Pancreas (tissue), 10 donors: ENCODE data around the gene HAL. TPM values are rescaled to one million over a fixed set of nuclear protein-coding genes. Genes with fewer than 3 reads are reported as not detected.

Source experiments
- ATAC-seq, 4 donors: fragments of 200-7000 bp; cut with Tn5 transposase; one replicate each; pipeline versions ENCODE4 v1.8.0 to v1.9.1; 2020; ENCODE audit warnings: mild to moderate bottlenecking in 4 of 4, moderate library complexity in 4 of 4
- DNase-seq, 6 donors: peaks; one replicate each; pipeline ENCODE4 v3.0.0-alpha.2; 2020
- FAIRE-seq: peaks from 2 replicates; lab custom pipeline; 2012; peaks lifted over from hg19 to GRCh38; lab: Jason Lieb, UNC
- H3K27ac ChIP-seq, 4 donors: fragments of 200-600 bp; sonication (generic); 1 replicate in 3 of 4; 2 replicates in 1 of 4; pipeline versions ENCODE4 v1.5.0 to v1.8.0; 2020
- H3K27me3 ChIP-seq, 4 donors: fragments of 200-600 bp; one replicate each; pipeline ENCODE4 v1.8.0; 2021
- H3K36me3 ChIP-seq, 3 donors: fragments of 200-600 bp; sonication (generic) in 1 of 3; one replicate each; pipeline versions ENCODE4 v1.5.0 to v1.8.0; 2020 to 2021
- H3K4me1 ChIP-seq, 3 donors: fragments of 200-600 bp; one replicate each; pipeline ENCODE4 v1.8.0; 2021
- H3K4me3 ChIP-seq, 4 donors: fragments of 200-600 bp; sonication (generic) in 2 of 4; one replicate each; pipeline versions ENCODE4 v1.5.0 to v1.8.0; 2020 to 2021
- H3K9me3 ChIP-seq, 4 donors: fragments of 200-600 bp; one replicate each; pipeline ENCODE4 v1.8.0; 2021
- CTCF ChIP-seq, 4 donors: fragments of 200-600 bp; sonication (generic) in 3 of 4; IDR thresholded peaks; one replicate each; pipeline versions ENCODE4 v1.5.0 to v1.8.0; 2021; ENCODE audit warnings: antibody characterized with exemption in 4 of 4
- WGBS, 2 donors: extraction: QIAGEN DNeasy Blood & Tissue Kit; methylation state at CpG; one replicate each; pipeline ENCODE4 v1.1.7; 2013; 5-methylcytosine and 5-hydroxymethylcytosine counted together
- intact Hi-C, 3 donors: fragments of 100-400 bp; cut with DNase I; formaldehyde crosslinking; loops; one replicate each; pipeline versions ENCODE4 v1.11.1 to v1.14.2; 2022
- polyA plus RNA-seq, 2 donors: library from polyadenylated mRNA; stranded (reverse); fragments of 200-250 nt; gene quantifications; one replicate each; pipeline ENCODE4 v1.2.3, GENCODE V29; 2013
- total RNA-seq, 6 donors: library from RNA; stranded (reverse); fragmentation: NEBNext Ultra II Directional in 4 of 6; extraction: Animal tissue kit (Norgen Biotek cat#: 25700) in 4 of 6; gene quantifications; one replicate each; pipeline versions ENCODE4 v1.2.1 to v1.2.4, GENCODE V29; 2021 to 2023
- donor health status: healthy with polysubstance abuse.
- donor health status: DM: no; HTN: no; CAD: no; lungs with moderate emphysema.
- donor health status: DM: no; HTN: no; CAD: no.
- donor health status: control.
- donor health status: control.
- donor health status: Bipolar disorder and iron deficiency.
- donor health status: DM: yes; HTN: yes; CAD: no.
- donor health status: DM: no; HTN: no; CAD: no.
- donor health status: DM: no; HTN: no; CAD: no.
- donor health status: DM: yes; HTN: yes; CAD: no.

The HAL gene
- total and polyA plus RNA-seq, 8 donors: 0.08 to 1.2 (median 0.58) TPM; not detected in 1

DNA sequence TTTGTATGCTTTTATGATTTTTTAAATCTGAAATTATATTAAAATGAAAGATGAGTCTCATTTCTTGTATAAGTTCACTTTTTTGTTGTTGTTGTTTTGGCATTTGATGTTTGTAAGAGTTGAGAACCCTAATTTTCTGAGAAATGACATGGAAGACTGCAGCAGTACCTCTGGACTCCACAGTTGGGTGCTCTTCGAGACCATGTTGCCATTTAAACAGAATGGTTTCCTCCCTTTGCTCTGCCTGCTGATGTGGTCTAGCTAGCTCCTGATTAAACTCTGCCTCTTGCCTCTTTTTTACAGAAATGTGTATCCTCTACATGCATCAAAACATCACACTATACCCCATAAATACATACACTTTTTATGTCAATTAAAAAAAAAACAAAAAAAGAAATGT, 45.0 kb upstream of the HAL start:
- WGBS, 2 donors: 85 to 96% methylated on average over 1 of the region's 1 CpG
- no peak for FAIRE-seq
- no peak for ATAC-seq
- no peak for TF ChIP-seq CTCF (IDR thresholded peaks at IDR 0.05)
- intact Hi-C loops: no loop called here
- peaks cover 0 to 6% (median 1%) of the 10 kb centered on the region in 3 donors for H3K4me1 ChIP-seq
- H3K27ac ChIP-seq: no peak overlapping the region
- H3K27me3 ChIP-seq: no peaks in the 10 kb centered on the region
- no peaks in the 10 kb centered on the region for H3K36me3 ChIP-seq
- DNase-seq: no peak
- H3K4me3 ChIP-seq: no peak overlapping the region
- no peaks in the 10 kb centered on the region for H3K9me3 ChIP-seq

DNA sequence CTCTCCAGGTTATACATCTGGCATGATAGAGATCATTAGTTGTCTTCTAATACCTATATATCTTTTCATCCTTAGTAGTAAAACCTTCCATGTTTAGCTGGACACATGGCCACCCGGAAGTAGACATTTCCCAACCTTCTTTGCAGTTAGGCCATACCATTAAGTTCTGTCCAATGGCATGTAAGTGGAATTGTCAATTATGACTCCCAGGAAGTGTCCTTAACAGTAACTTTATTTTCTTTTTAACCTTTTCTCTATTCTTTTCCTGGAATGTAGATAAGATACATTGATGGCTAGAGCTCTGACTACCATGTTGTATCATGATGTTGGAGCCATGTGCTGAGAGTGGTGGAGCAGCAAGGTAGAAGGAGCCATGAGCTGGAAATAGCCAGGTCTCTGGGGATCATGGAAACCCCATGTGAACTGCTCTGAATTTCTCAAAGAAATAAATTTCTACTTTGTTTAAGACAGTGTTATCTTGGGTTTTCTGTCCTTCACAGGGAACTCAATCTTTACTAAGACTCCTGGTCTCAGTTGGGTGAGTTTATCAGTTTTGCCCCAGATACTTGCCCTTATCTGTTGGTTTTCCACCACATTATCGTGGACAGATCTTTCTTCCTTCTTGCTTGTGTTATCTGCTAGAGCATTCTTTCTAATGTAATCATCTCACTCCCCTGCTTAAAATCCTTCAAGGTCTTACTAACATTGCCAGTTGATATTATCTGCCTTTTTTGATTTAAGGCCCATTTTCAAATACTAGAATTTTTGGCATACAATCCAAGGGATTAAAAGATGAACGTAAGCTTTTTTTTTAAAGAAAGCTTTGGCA, 44.4 kb upstream of the HAL start:
- no peak for ATAC-seq
- no peak for DNase-seq
- intact Hi-C loops: no loop called here
- WGBS, 2 donors: 40 to 51% methylated on average over 3 of the region's 3 CpGs
- H3K4me3 ChIP-seq: no peak overlapping the region
- no peak overlapping the region for H3K27ac ChIP-seq
- no peak for FAIRE-seq
- no peaks in the 10 kb centered on the region for H3K27me3 ChIP-seq
- no peak for TF ChIP-seq CTCF (IDR thresholded peaks at IDR 0.05)
- no peaks in the 10 kb centered on the region for H3K36me3 ChIP-seq
- H3K4me1 ChIP-seq: no peaks in the 10 kb centered on the region
- H3K9me3 ChIP-seq: no peaks in the 10 kb centered on the region

DNA sequence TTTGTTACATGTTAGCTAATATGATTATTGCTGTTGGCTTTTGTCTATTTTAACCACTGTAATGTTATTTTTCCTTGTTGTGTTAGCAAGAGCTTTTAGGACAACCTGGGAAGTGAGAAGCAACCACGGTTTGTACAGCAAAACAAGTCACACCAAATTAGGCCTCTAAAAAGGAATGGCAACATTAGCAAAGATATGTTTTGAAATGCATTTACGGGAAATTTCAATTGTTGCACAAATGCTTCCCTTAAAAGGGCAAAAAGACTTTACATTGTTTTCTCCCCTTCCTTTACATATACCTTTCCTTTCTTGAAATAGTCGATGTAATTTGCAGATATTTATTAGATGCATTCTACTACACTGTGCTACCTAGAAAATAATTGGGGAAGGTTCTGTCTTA, 43.4 kb upstream of the HAL start:
- intact Hi-C loops: no loop called here
- ATAC-seq (no peak), DNase-seq (no peak), FAIRE-seq (no peak)
- H3K4me3 ChIP-seq: no peak overlapping the region
- H3K36me3 ChIP-seq: no peaks in the 10 kb centered on the region
- no peaks in the 10 kb centered on the region for H3K4me1 ChIP-seq
- no peak overlapping the region for H3K27ac ChIP-seq
- no peaks in the 10 kb centered on the region for H3K9me3 ChIP-seq
- WGBS, 2 donors: 81 to 92% methylated on average over 3 of the region's 3 CpGs
- H3K27me3 ChIP-seq: no peaks in the 10 kb centered on the region
- no peak for TF ChIP-seq CTCF (IDR thresholded peaks at IDR 0.05)

DNA sequence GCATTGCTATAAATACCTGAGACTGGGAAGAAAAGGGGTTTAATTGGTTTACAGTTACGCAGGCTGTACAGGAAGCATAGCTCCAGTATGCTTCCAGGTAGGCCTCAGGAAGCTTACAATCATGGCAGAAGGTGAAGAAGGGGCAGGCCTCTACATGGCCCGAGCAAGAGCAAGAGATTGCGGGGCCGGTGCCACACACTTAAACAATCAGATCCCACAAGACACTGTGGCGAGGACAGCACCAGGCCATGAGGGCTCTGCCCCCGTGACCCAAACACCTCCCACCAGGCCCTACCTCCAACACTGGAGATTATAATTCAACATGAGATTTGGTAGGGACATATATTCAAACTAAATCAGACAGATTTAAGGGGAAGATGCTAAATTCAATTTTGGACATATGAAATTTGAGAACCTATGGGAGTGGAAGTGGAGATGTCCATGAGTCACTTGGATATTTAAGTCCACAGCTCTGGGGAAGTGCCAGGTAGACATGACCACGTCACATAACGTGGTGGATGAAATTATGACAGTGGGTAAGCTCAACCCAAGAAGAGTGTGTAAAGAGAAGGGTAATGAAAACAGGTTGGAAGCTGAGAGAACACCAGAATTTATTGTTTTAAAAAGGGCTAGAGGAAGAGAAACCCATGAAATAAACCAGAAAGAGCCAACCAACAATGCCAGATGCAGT, 40.8 kb upstream of the HAL start:
- no peaks in the 10 kb centered on the region for H3K9me3 ChIP-seq
- no peaks in the 10 kb centered on the region for H3K27me3 ChIP-seq
- ATAC-seq (no peak), DNase-seq (peak in 1 of 6 donors; percentile 44), FAIRE-seq (no peak)
- no peaks in the 10 kb centered on the region for H3K36me3 ChIP-seq
- no peak overlapping the region for H3K4me3 ChIP-seq
- no peak for TF ChIP-seq CTCF (IDR thresholded peaks at IDR 0.05)
- 91 to 93% methylated on average over 8 of the region's 8 CpGs for WGBS, 2 donors
- intact Hi-C loops: no loop called here
- peaks cover 5 to 20% (median 11%) of the 10 kb centered on the region in 3 donors for H3K4me1 ChIP-seq
- H3K27ac ChIP-seq: no peak overlapping the region
